ENCODE measurements around the gene NOS1AP. TPM values are rescaled to one million over a fixed set of nuclear protein-coding genes. Genes with fewer than 3 reads are reported as not detected.

Gene NOS1AP
- total and polyA plus RNA-seq, 7 experiments from 2014 or later, result 0.08 to 0.15 TPM; not detected in 5

DNA sequence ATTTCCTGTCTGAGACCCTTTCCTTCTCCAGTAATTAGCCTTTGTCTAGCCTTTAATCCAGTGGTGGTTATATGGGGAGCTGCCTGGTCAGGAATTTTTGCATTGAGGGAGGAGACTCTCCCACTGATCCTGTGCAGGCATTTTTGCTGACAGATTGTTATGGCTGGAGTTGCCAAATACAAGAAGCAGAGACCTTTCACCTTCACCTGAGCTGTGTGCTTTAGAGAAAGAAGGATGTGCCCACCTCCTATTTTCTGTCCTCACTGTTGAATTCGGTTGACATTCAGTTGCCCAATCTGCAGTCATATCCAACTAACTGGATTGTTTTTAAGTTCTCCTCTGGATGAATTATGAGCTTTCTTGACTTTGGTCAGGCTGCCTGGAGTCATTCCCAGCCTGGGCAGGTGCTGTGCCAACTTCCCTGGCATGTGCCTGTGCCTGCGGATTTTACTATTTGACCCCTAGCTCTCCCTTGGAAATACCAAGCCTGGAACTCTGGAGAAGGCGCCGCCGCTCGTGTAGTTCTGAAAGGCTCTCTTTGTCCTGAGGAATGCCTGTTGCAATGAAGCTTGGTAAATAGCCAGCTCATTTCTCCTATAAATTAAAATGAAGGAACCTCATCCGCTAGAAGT, 143.9 kb downstream of the NOS1AP start:
- ATAC-seq, result no peak
- POLR2A ChIA-PET, result no interaction called here

DNA sequence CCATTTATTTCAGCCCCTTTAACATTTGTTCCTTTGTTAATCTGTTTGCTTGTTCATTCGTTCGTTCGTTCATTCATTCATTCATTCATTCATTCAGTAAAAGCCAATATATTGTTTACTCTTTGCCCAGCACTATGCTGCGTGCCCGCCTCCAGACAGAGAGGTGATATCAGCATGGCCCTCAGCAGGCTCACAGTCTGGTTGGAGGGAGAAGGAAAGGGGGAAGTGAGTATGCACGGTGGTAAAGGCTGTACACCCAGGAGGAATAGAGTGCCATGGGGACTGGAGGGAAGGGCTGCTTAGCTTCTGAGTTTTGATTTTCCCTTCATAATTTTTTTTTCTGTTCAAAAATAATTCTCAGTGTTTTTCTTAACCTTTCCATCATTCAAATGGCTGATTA, 144.7 kb downstream of the NOS1AP start:
- H3K9me3 ChIP-seq (ENCODE audit: control insufficient read depth in 2 of 3, low read length in 3 of 3), result no peaks in the 10 kb centered on the region
- Mint-ChIP-seq H3K4me3 (no peak overlapping the region), H3K36me3 (no peaks in the 10 kb centered on the region), H3K4me1 (peaks cover 0 to 2% (median 0%) of the 10 kb centered on the region in 7 donors), H3K9me3 (peaks cover 0 to 3% (median 0%) of the 10 kb centered on the region in 11 donors), H3K27ac (no peak overlapping the region), H3K27me3 (peaks cover 8 to 33% (median 27%) of the 10 kb centered on the region in 5 donors)
- CTCF ChIA-PET, result no interaction called here
- POLR2A ChIA-PET, result no interaction called here
- no peak overlapping the region for H3K4me3 ChIP-seq (ENCODE audit: low read length)
- no peak overlapping the region for H3K27ac ChIP-seq (ENCODE audit: low read depth, low read length)
- ATAC-seq (no peak), DNase-seq (no peak)
- H3K36me3 ChIP-seq (ENCODE audit: control insufficient read depth in 2 of 3, insufficient read depth in 3 of 3, low read length in 3 of 3), result no peaks in the 10 kb centered on the region
- intact Hi-C loops (cut with micrococcal nuclease), result no loop called here
- H3K27me3 ChIP-seq (ENCODE audit: control insufficient read depth in 2 of 2, insufficient read depth in 2 of 2, low read length in 2 of 2), result no peaks in the 10 kb centered on the region
- no peaks in the 10 kb centered on the region for H3K4me1 ChIP-seq (ENCODE audit: control insufficient read depth in 2 of 2, insufficient read depth in 2 of 2, low read length in 2 of 2)

More for the DNA sequence above, 143.9 kb downstream of the NOS1AP start:
- CTCF ChIA-PET, result no interaction called here
- Mint-ChIP-seq H3K27ac (no peak overlapping the region), H3K4me3 (no peak overlapping the region), H3K27me3 (peaks cover 8 to 35% (median 22%) of the 10 kb centered on the region in 5 donors), H3K36me3 (no peaks in the 10 kb centered on the region), H3K9me3 (peaks cover 0 to 3% (median 0%) of the 10 kb centered on the region in 11 donors), H3K4me1 (peaks cover 0 to 2% (median 0%) of the 10 kb centered on the region in 7 donors)
- Histone ChIP-seq H3K27me3 (ENCODE audit: control insufficient read depth in 2 of 2, insufficient read depth in 2 of 2, low read length in 2 of 2) (no peaks in the 10 kb centered on the region), H3K27ac (ENCODE audit: low read depth, low read length) (no peak overlapping the region), H3K36me3 (ENCODE audit: control insufficient read depth in 2 of 3, insufficient read depth in 3 of 3, low read length in 3 of 3) (no peaks in the 10 kb centered on the region), H3K4me1 (ENCODE audit: control insufficient read depth in 2 of 2, insufficient read depth in 2 of 2, low read length in 2 of 2) (no peaks in the 10 kb centered on the region), H3K9me3 (ENCODE audit: control insufficient read depth in 2 of 3, low read length in 3 of 3) (no peaks in the 10 kb centered on the region), H3K4me3 (ENCODE audit: low read length) (no peak overlapping the region)
- intact Hi-C loops (cut with micrococcal nuclease), result no loop called here
- DNase-seq, result no peak

DNA sequence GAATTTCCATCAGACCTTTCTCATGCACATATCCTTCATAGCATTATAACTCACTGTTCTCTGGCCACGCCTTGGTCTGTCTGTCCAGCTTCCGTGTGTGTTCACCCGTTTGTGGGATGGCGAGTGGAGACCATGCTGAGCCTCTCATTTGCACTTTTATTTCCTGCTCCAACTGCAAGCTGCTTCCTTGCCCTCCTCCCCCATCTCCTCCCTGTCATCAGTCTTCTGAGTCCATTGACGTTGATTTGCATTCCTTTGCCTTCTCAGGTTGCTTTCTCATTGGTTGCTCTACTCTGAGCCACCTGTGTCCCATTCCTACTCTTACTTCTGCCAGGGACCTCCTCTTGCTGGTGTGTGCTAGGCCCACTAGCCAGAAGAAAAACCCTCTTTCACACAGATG, 146.4 kb downstream of the NOS1AP start:
- no peak for DNase-seq
- POLR2A ChIA-PET, result no interaction called here

DNA sequence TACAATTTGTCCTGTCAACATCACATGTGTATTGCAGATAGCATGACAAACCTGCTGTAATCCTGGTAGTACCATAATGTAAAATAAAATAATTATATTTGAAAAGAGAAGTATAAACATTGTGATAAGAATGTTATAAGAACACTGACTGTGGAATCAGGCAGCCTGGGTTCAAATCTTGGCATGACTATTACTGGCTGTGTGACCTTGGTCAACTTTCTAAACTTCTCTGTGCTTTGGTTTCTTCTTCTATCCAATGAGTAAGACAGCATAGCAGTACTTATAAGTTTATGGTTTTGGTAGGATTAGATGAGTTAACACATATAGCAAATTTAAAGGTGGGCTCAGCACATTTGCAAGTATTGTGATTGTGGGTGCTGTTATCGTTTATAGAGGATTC, 147.1 kb downstream of the NOS1AP start:
- ChIA-PET POLR2A (interaction anchor here (0.5 kb wide), 1 partner anchor 544 kb away, joined by 3 read pairs; no protein-coding TSS in a partner anchor), CTCF (no interaction called here)
- intact Hi-C loops (cut with micrococcal nuclease), result no loop called here
- no peak overlapping the region for H3K4me3 Mint-ChIP-seq
- H3K27ac ChIP-seq (ENCODE audit: low read depth, low read length), result no peak overlapping the region
- H3K9me3 ChIP-seq (ENCODE audit: control insufficient read depth in 2 of 3, low read length in 3 of 3), result no peaks in the 10 kb centered on the region
- H3K4me1 Mint-ChIP-seq, result peaks cover 0 to 2% (median 0%) of the 10 kb centered on the region in 7 donors
- H3K27me3 ChIP-seq (ENCODE audit: control insufficient read depth in 2 of 2, insufficient read depth in 2 of 2, low read length in 2 of 2), result no peaks in the 10 kb centered on the region
- H3K9me3 Mint-ChIP-seq, result peaks cover 0 to 2% (median 0%) of the 10 kb centered on the region in 11 donors
- H3K27me3 Mint-ChIP-seq, result peaks cover 3 to 43% (median 28%) of the 10 kb centered on the region in 5 donors
- H3K27ac Mint-ChIP-seq, result no peak overlapping the region
- no peaks in the 10 kb centered on the region for H3K4me1 ChIP-seq (ENCODE audit: control insufficient read depth in 2 of 2, insufficient read depth in 2 of 2, low read length in 2 of 2)
- H3K36me3 ChIP-seq (ENCODE audit: control insufficient read depth in 2 of 3, insufficient read depth in 3 of 3, low read length in 3 of 3), result no peaks in the 10 kb centered on the region
- H3K36me3 Mint-ChIP-seq, result no peaks in the 10 kb centered on the region
- no peak for DNase-seq
- ATAC-seq, result no peak
- H3K4me3 ChIP-seq (ENCODE audit: low read length), result no peak overlapping the region

More for the DNA sequence above, 146.4 kb downstream of the NOS1AP start:
- Mint-ChIP-seq H3K27ac (no peak overlapping the region), H3K9me3 (peaks cover 0 to 3% (median 0%) of the 10 kb centered on the region in 11 donors), H3K4me1 (peaks cover 0 to 2% (median 0%) of the 10 kb centered on the region in 7 donors), H3K36me3 (no peaks in the 10 kb centered on the region), H3K27me3 (peaks cover 5 to 40% (median 30%) of the 10 kb centered on the region in 5 donors), H3K4me3 (no peak overlapping the region)
- H3K9me3 ChIP-seq (ENCODE audit: control insufficient read depth in 2 of 3, low read length in 3 of 3), result no peaks in the 10 kb centered on the region
- intact Hi-C loops (cut with micrococcal nuclease), result no loop called here
- no peak for ATAC-seq
- no peaks in the 10 kb centered on the region for H3K4me1 ChIP-seq (ENCODE audit: control insufficient read depth in 2 of 2, insufficient read depth in 2 of 2, low read length in 2 of 2)
- CTCF ChIA-PET, result no interaction called here
- H3K27me3 ChIP-seq (ENCODE audit: control insufficient read depth in 2 of 2, insufficient read depth in 2 of 2, low read length in 2 of 2), result no peaks in the 10 kb centered on the region
- H3K36me3 ChIP-seq (ENCODE audit: control insufficient read depth in 2 of 3, insufficient read depth in 3 of 3, low read length in 3 of 3), result no peaks in the 10 kb centered on the region
- no peak overlapping the region for H3K4me3 ChIP-seq (ENCODE audit: low read length)
- H3K27ac ChIP-seq (ENCODE audit: low read depth, low read length), result no peak overlapping the region

DNA sequence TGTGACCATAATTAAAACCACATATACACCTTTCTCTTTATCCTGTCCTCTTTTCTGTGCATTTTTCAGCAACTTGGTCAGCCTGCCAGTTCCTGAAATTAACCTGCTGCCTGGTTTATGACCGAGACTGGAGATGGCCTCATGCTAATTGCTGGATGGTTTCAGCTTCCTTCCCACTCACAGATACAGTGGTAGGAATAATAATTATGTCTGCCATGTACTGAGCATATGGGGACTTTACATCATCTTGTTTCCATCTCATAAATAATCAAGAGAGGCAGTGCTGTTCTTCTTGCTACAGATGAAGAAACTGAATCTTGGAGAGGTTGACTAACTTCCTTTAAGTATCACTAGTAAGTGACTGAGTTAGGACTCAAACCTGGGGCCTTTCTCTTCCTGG, 148.2 kb downstream of the NOS1AP start:
- no peak for ATAC-seq
- H3K9me3 Mint-ChIP-seq, result peaks cover 0 to 1% (median 0%) of the 10 kb centered on the region in 11 donors
- no peaks in the 10 kb centered on the region for H3K36me3 Mint-ChIP-seq
- H3K27me3 Mint-ChIP-seq, result peaks cover 5 to 42% (median 24%) of the 10 kb centered on the region in 5 donors
- POLR2A ChIA-PET, result no interaction called here
- DNase-seq, result no peak
- intact Hi-C loops (cut with micrococcal nuclease), result no loop called here
- Histone ChIP-seq H3K4me1 (ENCODE audit: control insufficient read depth in 2 of 2, insufficient read depth in 2 of 2, low read length in 2 of 2) (no peaks in the 10 kb centered on the region), H3K27me3 (ENCODE audit: control insufficient read depth in 2 of 2, insufficient read depth in 2 of 2, low read length in 2 of 2) (no peaks in the 10 kb centered on the region), H3K4me3 (ENCODE audit: low read length) (no peak overlapping the region), H3K36me3 (ENCODE audit: control insufficient read depth in 2 of 3, insufficient read depth in 3 of 3, low read length in 3 of 3) (no peaks in the 10 kb centered on the region), H3K27ac (ENCODE audit: low read depth, low read length) (no peak overlapping the region), H3K9me3 (ENCODE audit: control insufficient read depth in 2 of 3, low read length in 3 of 3) (no peaks in the 10 kb centered on the region)
- no peak overlapping the region for H3K27ac Mint-ChIP-seq
- no peak overlapping the region for H3K4me3 Mint-ChIP-seq
- H3K4me1 Mint-ChIP-seq, result peaks cover 0 to 2% (median 0%) of the 10 kb centered on the region in 7 donors
- CTCF ChIA-PET, result no interaction called here

DNA sequence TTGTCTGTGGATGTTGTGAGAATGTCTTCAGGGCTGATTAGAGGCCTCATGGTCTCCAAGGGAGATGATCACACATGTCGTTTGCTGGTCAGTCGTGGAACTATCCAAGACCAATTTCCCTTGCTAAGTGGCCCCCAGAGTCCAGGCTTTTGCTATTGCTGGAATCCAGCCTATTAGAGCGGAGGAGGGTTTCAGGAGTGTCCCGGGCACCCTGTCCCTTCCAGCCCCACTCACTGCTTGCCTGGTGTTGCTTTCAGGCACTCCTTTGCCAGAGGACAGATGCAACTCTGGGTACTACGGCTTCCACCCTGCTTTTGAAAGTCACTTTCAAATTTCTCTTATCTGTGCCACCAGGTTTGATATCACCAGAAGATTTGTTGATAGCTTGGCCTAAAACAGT, 149.1 kb downstream of the NOS1AP start:
- ATAC-seq (no peak), DNase-seq (no peak)
- Mint-ChIP-seq H3K4me1 (peaks cover 0 to 2% (median 0%) of the 10 kb centered on the region in 7 donors), H3K36me3 (no peaks in the 10 kb centered on the region), H3K27ac (no peak overlapping the region), H3K9me3 (peaks cover 0 to 1% (median 0%) of the 10 kb centered on the region in 11 donors), H3K4me3 (no peak overlapping the region), H3K27me3 (peaks cover 9 to 40% (median 23%) of the 10 kb centered on the region in 5 donors)
- ChIA-PET CTCF (no interaction called here), POLR2A (no interaction called here)
- Histone ChIP-seq H3K27ac (ENCODE audit: low read depth, low read length) (no peak overlapping the region), H3K9me3 (ENCODE audit: control insufficient read depth in 2 of 3, low read length in 3 of 3) (no peaks in the 10 kb centered on the region), H3K36me3 (ENCODE audit: control insufficient read depth in 2 of 3, insufficient read depth in 3 of 3, low read length in 3 of 3) (no peaks in the 10 kb centered on the region), H3K27me3 (ENCODE audit: control insufficient read depth in 2 of 2, insufficient read depth in 2 of 2, low read length in 2 of 2) (no peaks in the 10 kb centered on the region), H3K4me1 (ENCODE audit: control insufficient read depth in 2 of 2, insufficient read depth in 2 of 2, low read length in 2 of 2) (no peaks in the 10 kb centered on the region), H3K4me3 (ENCODE audit: low read length) (no peak overlapping the region)
- intact Hi-C loops (cut with micrococcal nuclease), result no loop called here

DNA sequence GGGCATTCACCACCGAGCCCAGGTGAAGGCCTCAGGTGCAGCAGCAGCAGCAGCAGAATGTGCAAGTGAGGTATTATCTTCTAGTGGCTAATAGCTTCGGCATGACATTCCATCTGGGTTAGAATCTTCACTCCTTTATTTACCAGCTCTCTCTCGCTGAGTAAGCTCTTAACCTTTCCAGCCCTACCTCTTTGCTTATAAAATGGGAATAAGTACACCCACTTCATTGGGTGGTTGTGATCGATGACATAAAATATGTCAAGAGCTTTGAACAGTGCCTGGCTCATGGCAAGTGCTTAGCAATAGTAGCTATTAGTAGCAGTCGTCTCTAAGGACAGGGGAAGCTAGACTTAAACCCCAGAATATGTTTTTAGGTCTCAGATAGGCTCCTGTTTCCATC, 149.5 kb downstream of the NOS1AP start:
- no peaks in the 10 kb centered on the region for H3K36me3 ChIP-seq (ENCODE audit: control insufficient read depth in 2 of 3, insufficient read depth in 3 of 3, low read length in 3 of 3)
- CTCF ChIA-PET, result no interaction called here
- no peaks in the 10 kb centered on the region for H3K27me3 ChIP-seq (ENCODE audit: control insufficient read depth in 2 of 2, insufficient read depth in 2 of 2, low read length in 2 of 2)
- POLR2A ChIA-PET, result no interaction called here
- H3K27ac ChIP-seq (ENCODE audit: low read depth, low read length), result no peak overlapping the region
- H3K27me3 Mint-ChIP-seq, result peaks cover 9 to 42% (median 23%) of the 10 kb centered on the region in 5 donors
- H3K27ac Mint-ChIP-seq, result no peak overlapping the region
- no peaks in the 10 kb centered on the region for H3K4me1 ChIP-seq (ENCODE audit: control insufficient read depth in 2 of 2, insufficient read depth in 2 of 2, low read length in 2 of 2)
- intact Hi-C loops (cut with micrococcal nuclease), result no loop called here
- DNase-seq (no peak), ATAC-seq (no peak)
- no peak overlapping the region for H3K4me3 Mint-ChIP-seq
- no peaks in the 10 kb centered on the region for H3K9me3 ChIP-seq (ENCODE audit: control insufficient read depth in 2 of 3, low read length in 3 of 3)
- no peaks in the 10 kb centered on the region for H3K36me3 Mint-ChIP-seq
- H3K9me3 Mint-ChIP-seq, result peaks cover 0 to 1% (median 0%) of the 10 kb centered on the region in 11 donors
- no peak overlapping the region for H3K4me3 ChIP-seq (ENCODE audit: low read length)
- peaks cover 0 to 2% (median 0%) of the 10 kb centered on the region in 7 donors for H3K4me1 Mint-ChIP-seq

Measured in naive thymus-derived CD4-positive, alpha-beta T cell (primary cell).